Brain pericyte (primary cell): ENCODE results near the gene HSPA2.
"Not testable (repeated sequence)": the region's sequence is repeated elsewhere in the genome, so short reads cannot be mapped to it uniquely, and the experiment has no call there.

Experiments
- DNase-seq: peaks from one replicate; pipeline ENCODE4 v3.0.0-alpha.2; 2012; ENCODE audit warnings: low read depth, low spot score

Gene HSPA2

DNA sequence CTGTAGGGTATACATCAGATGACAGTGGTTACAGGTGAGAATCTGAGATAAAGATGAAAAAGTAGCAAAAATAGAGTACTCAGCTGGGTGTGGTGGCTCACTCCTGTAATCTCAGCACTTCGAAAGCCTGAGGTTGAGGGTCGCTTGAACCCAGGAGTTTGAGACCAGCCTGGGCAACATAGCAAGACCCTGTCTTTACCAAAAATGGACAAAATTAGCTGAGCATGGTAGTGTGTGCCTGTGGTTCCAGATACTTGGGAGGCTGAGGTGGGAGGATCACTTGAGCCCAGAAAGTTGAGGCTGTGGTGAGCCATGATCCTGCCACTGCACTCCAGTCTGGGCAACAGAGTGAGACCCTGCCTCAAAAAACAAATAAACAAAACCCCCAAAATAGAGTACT is 17.7 kb downstream of the HSPA2 start:
- not testable (repeated sequence) for DNase-seq

DNA sequence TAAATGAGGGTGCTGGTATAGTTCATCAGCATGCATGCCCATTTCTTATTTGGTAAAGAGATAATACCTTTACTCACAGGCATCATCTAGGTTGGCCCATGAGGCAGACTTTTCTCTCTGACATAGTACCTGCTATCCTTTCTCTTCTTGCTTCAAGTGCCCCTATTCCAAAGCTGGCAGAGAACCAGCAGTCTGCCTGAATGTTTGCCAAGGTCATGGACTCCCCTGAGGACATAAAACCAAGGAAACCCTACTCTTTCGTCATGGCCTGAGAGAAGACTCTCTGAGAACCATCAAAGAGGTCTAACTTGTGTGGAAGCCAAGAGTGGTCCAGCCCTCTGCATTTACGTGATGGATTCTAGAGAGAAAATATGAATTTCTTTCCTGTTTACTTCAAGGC is 21.1 kb downstream of the HSPA2 start:
- DNase-seq, result no peak

DNA sequence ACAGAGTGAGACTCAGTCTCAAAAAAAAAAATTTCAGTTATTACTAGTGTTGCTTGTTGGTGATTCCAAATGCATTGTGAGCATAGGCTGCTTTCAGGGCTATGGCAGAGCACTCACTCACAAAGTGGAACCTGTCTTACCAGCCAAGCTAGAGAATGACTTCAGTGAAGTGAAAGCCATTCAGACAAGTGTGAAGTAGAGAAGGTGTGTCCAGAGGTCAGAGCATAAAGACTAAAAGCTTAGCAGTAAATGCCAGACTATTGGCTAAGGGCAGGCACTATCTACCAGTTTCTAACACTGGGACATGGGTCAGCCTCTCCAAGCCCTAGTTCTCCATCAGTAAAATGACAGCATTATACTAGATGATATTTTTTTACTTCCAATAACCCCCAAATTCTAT is 21.9 kb downstream of the HSPA2 start:
- no peak for DNase-seq

DNA sequence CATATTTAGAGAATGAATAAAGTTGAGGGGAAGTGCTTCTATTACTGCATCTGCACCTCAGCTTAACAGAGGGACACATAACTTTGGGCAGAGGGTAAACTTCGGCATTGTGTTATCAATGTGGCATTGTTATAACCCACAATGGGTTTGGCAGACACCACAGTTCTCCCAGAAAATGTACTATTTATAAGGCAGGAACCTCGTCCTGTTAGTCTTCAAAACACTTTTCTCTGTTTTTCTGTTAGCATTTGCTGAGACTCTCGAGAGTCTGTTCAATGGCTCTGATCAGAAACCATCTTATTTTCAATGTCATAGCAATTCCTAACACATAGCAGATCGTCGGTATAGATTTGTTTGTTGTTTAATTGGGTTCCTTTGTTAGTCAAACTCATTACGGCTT is 23.2 kb downstream of the HSPA2 start:
- no peak for DNase-seq

DNA sequence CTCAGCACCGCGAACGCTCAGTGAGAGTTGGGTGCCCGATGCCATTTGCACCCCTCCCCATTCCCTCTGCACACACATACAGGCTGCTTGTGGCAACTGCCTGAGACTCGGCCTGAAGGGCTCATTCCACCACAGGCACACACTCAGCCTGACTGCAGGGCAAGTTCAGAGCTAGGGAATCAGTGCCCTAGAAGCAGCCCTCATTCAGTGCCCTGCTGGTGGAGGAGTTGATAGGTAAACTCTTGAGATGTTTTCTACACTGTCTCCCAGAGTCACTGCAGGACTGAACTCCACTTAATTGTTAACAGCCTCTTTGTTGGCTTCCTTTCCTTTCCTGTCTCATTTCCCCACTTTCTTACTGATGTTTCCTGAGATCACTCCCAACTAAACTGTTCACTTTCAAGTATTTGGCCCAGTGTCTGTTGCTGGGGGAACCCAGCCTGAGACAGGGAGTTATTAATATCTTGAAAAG is 26.1 kb downstream of the HSPA2 start:
- DNase-seq, result no peak

DNA sequence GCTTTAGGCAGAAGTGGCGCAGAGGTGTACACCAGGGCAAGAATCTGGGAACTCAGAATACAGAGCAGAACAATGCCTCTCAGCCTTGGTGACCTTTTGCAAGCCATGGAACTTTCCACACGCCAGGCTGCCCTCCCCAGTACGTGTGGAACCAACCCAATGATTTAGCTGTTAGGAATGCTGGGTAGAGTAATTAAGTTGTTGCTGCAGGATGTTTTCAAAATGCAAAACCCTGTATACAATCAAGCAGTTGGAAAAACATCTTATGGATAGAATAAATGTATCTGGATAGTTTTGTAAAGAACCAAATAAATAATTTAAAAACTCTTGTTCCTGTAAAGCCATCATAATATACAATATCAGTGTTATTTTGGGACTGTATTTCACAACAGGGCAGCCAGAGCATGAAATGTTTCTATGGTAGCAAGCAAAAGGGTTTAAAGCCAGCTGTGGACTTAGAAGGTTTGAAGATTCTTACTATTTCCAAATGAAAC is 28.6 kb downstream of the HSPA2 start:
- no peak for DNase-seq

DNA sequence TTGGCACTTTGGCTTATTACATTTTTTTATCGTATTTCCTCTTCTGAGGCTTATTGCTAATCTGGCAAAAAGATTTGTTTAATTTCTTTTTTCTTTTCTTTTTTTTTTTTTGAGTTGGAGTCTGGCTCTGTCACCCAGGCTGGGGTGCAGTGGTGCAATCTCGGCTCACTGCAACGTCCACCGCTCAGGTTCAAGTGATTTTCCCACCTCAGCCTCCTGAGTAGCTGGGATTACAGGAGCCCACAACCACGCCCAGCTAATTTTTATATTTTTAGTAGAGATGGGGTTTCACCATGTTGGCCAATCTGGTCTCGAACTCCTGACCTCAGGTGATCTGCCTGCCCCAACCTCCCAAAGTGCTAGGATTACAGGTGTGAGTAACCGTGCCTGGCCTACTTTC is 29.1 kb downstream of the HSPA2 start:
- not testable (repeated sequence) for DNase-seq

DNA sequence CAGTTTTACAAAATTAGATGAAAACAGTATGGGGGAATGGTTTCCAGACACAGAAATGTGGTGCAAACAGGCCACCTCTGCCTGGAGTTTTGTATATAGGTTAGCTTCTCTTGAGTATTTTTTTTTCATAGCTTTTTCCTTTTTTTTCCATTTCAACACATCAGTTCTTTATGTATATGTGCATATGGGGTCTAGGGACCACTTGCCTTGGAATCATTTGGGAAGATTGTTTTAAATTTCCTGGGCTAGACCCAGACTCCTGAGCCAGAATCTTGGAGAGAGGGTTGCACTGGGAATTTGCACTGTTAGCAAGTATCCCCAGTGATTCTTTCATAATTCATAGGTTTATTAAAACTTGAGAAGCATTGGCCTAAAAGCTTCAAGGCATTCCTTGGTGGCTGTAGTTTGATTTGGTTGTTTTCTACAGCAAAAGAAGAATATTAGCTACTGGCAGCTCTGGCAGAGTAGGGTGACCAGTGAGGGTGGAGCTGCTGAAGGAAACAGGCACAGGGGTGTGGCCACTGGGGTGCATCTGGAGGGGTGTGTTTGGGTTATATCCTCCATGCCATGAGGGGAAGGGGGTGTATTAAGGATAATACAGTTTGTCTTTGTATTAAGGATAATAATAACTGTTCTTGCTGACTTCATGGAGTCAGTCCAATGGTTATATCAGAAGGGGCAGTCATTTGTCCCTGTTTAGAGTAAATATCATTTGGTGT is 32.0 kb downstream of the HSPA2 start:
- no peak for DNase-seq

DNA sequence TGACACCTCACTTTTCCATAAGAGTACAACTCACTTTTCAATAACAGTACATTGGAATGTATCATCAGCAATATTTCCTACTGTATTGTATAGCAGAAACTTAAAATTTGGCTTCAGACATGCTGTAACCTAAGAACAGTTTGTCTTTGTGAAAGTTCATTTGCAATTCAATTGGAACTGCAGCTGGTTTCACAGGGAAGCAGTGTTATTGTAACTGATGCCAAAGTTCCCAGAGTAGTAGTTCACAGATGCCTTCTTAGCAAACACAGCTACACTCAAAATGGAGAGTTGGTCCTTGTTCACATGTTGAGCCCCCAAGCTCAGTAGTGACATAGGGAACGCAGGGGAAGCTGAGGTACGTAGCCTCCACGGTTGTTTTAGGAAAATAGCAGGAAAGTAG is 32.6 kb downstream of the HSPA2 start:
- DNase-seq, result no peak

DNA sequence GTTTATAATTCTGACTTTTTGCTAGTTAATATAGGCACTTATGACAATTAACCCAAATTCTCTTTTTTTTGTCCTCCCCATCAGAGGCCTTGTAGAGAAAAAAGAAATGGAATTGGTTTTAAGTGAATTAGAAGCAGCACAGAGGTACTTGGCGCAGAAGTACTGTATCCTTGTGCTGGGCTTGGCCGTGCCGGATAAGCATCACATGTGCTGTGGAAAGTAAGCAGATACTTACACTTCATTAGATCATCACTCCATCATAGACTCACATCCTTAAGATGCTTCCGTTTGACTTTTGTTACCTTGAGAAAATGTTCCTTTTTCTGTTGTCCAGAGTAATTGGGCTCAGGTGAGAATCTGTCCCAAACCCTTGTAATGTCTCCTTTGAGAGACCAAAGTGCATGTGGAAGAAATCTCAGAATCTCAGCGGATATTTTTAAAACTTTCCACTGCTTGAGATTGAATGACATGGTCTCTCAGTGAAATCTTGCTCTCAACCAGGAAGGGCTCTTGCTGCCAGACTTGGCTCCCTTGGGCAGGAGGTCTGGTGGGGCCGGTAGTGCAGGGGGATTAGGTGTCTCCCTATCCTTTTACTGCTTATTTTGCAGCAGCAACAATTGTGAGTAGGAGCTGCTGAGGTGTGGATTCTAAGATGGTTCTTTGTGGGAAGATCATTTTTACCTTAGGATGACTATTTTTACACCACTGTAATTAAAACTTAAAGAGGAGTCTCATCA is 34.0 kb downstream of the HSPA2 start:
- no peak for DNase-seq

DNA sequence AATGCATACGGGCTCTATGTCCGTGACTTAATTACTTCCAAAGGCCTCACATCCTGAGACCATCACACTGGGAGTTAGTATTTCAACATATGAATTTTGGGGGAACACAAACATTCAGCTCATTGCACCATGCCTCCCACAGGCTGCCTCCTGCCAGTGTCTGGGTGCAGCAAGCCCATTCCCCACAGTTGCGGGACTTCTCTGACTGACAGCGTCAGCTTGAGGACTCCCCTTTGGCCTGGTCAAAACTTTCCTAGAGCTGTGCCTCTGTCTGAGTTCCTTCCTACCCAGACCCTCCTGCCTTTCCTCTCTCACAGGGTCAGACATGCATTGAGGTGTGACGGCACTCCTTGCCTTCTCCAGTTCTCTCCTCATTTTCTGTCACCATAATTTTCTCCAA is 36.7 kb downstream of the HSPA2 start:
- no peak for DNase-seq

DNA sequence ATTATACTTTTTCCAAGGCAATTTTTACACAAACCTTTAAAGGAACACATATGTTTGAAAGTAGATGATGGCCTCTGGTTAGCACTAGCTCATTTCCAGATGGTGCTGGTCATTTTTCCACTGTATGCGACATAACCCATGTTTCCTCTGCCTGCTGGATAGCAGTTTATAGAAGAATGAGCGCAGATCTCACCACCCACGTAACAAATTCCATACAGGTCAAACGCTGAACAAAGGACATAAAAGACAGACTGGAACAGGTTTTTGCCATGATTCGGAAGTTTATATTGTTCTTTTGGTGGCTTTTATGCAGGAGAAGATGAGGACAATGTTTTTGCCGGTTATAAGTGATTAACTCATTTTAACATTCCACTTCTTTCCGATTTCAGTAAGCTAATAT is 39.9 kb downstream of the HSPA2 start:
- no peak for DNase-seq

DNA sequence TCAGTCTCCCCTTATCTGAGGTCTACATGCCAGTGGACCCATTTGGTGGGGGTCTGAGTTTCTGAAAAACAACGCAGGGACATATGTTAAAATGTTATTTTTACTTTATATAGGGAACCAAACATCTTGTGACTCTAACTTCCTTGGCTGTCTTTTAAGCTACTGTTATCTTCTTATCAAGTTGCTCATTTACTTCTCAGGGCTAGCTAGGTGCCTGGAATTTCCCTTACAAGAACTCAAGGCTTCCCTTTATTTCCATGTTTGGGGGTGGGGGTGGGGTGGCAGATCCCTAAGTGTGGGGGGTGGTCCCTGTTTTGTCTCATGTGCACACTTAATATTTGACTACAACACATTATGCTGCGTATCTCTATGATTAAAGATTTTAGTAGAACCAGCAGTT is 40.8 kb downstream of the HSPA2 start:
- DNase-seq, result no peak

DNA sequence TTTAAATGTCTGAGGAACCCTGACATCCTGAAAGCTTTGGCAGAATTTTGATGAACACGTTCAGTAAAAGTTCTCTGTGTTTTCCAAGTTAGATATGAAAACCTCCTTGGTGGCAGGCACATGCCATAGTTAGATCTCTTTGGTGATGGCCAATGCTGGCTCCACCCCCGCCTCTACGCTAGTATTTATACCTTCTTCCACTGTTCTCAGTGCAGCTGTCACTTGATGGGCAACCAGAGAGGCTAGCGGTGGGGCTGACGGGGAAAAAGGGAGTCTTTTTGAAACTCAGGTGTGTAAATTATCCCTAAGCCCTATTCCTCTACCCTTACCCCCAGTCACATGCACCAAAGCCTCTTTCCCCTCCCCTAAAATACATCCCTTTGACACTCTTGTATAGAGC is 41.3 kb downstream of the HSPA2 start:
- no peak for DNase-seq

DNA sequence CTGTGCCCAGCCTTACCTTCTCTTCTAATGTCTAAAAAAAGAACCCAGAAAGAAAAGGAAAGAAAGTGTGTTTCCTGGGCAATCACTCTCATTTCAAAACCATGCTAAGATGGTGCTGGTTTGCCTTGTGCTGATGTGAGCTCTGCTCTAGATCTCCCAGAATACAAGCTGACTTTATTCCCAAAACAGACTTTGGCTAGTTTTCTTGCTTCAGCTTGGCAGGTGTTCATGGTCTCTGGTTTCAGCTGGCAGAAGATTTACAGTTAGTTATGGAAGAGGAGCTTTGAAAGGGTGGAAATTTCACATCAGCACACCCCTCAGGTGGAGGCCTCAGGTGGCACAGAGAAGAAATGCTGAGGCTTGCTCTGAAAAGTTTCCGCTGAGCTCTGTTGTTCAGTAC is 43.6 kb downstream of the HSPA2 start:
- DNase-seq, result no peak

DNA sequence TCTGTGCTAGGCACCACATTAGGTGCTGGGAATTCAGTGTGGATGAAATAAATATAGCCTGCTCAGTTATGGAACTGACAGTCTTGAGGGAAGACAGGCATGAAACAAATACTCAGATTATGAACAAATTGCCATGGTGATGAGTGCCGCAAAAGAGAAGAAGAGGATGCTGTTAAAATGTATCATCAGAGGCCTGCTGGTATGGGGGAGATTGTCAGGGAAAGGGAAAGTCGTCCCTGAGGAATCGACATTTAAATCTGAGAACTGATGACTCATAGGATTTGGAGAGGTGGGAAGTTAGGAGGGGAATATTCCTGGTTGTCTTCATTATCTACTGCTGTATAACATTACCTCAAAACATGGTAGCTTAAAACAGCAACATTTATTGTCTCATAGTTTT is 51.3 kb downstream of the HSPA2 start:
- no peak for DNase-seq
